ENCODE measurements around the gene C3AR1.
"Not testable (repeated sequence)": the region's sequence is repeated elsewhere in the genome, so short reads cannot be mapped to it uniquely, and the experiment has no call there.

DNA sequence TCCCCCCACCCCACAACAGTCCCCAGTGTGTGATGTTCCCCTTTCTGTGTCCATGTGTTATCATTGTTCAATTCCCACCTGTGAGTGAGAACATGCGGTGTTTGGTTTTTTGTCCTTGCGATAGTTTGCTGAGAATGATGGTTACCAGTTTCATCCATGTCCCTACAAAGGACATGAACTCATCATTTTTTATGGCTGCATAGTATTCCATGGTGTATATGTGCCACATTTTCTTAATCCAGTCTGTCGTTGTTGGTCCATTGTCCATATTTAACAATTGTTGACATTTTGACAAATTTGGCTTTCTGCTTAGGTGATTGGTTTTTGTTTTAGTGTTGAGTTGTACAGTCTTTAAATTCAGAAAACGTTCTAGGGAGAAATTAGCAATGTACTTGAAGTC, 47.0 kb upstream of the C3AR1 start:
- TF ChIP-seq, protein P1, sequence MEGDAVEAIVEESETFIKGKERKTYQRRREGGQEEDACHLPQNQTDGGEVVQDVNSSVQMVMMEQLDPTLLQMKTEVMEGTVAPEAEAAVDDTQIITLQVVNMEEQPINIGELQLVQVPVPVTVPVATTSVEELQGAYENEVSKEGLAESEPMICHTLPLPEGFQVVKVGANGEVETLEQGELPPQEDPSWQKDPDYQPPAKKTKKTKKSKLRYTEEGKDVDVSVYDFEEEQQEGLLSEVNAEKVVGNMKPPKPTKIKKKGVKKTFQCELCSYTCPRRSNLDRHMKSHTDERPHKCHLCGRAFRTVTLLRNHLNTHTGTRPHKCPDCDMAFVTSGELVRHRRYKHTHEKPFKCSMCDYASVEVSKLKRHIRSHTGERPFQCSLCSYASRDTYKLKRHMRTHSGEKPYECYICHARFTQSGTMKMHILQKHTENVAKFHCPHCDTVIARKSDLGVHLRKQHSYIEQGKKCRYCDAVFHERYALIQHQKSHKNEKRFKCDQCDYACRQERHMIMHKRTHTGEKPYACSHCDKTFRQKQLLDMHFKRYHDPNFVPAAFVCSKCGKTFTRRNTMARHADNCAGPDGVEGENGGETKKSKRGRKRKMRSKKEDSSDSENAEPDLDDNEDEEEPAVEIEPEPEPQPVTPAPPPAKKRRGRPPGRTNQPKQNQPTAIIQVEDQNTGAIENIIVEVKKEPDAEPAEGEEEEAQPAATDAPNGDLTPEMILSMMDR (IDR thresholded peaks at IDR 0.05), result not testable (repeated sequence)
- not testable (repeated sequence) for TF ChIP-seq POLR2A (IDR thresholded peaks at IDR 0.05)

All from breast epithelium (tissue), 3 donors.